Activated T-cell treated with anti-CD3 and anti-CD28 coated beads, Interleukin-2, amount 50 U/mL, for 72 hours (primary cell): ENCODE measurements around the gene MYD88. TPM values are rescaled to one million over a fixed set of nuclear protein-coding genes. Genes with fewer than 3 reads are reported as not detected.

Source experiments
- ATAC-seq, 2 donors: fragments of 150-1000 bp; cut with Tn5 transposase; replicated peaks in 1 of 2; 2 replicates each; pipeline ENCODE4 v1.10.0; 2021; ENCODE audit warnings: moderate library complexity in 2 of 2, mild to moderate bottlenecking in 1 of 2
- DNase-seq, 2 donors: peaks; one replicate each; pipeline ENCODE4 v3.0.0; 2021 to 2022; ENCODE audit warnings: mixed read lengths in 1 of 2
- H3K27ac Mint-ChIP-seq: one replicate; pipeline ENCODE4 v1.8.0; 2022; ENCODE audit warnings: mild to moderate bottlenecking, moderate library complexity, mixed read lengths
- H3K27me3 Mint-ChIP-seq: one replicate; pipeline ENCODE4 v1.8.0; 2022; ENCODE audit warnings: low read depth, mixed read lengths
- H3K36me3 Mint-ChIP-seq, 2 donors: one replicate each; pipeline ENCODE4 v1.8.0; 2022; ENCODE audit warnings: mixed read lengths in 2 of 2, mild to moderate bottlenecking in 1 of 2; ENCODE audit not compliant: insufficient read depth in 2 of 2
- H3K4me1 Mint-ChIP-seq: one replicate; pipeline ENCODE4 v1.8.0; 2022; ENCODE audit warnings: low read depth, mixed read lengths
- H3K4me3 Mint-ChIP-seq, 2 donors: one replicate each; pipeline ENCODE4 v1.8.0; 2022; ENCODE audit warnings: mild to moderate bottlenecking in 2 of 2, mixed read lengths in 2 of 2, moderate library complexity in 2 of 2
- H3K9me3 Mint-ChIP-seq, 2 donors: one replicate each; pipeline ENCODE4 v1.8.0; 2022; ENCODE audit warnings: mixed read lengths in 2 of 2
- total RNA-seq, 2 donors: library from RNA; stranded (reverse); gene quantifications; one replicate each; pipeline ENCODE4 v1.2.3, GENCODE V29; 2022

MYD88 gene
- total RNA-seq, 2 donors from 2014 or later: 27.3 to 38.2 TPM

DNA sequence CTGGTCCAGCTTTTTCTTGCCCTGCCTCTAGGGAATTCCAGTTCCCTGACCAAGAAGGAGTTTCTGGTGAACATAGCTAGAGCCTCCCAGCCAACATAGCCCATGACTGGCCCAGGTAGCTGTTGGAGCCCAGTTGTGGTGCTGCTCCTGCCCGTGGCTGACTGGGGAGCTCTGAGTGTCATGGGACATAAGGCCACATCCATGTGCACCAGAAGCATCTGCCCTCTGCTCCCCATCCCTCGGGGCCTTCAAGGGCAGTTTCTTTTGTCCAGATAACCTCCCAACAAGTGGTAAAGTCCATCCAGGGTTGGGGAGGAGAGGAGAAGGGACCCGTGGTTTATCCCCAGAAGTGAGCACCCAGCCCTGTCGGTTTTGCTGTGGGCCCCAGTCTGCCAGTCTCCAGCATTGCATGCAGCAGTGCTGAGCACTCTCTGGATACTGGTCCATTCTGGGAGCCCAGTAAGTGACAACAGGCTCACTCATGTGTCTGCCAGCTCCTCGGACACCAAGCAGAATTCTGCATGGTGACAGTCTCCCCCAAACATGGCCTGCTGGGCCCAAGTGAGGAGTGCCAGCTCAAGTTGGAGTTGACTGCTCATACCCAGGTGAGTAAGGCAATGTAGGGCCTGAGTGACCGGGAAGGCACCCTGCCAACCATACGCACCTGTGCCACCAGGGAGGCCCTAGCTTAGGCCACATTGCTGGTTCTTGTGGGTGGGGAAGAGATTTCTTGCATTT is 30.4 kb upstream of the MYD88 start:
- peaks cover 5 to 6% of the 10 kb centered on the region in 2 donors for H3K36me3 Mint-ChIP-seq
- no peaks in the 10 kb centered on the region for H3K27me3 Mint-ChIP-seq
- no peak overlapping the region for H3K27ac Mint-ChIP-seq
- DNase-seq (no peak), ATAC-seq (no peak)
- no peaks in the 10 kb centered on the region for H3K4me1 Mint-ChIP-seq
- H3K4me3 Mint-ChIP-seq: no peak overlapping the region
- peaks cover 6 to 9% of the 10 kb centered on the region in 2 donors for H3K9me3 Mint-ChIP-seq

DNA sequence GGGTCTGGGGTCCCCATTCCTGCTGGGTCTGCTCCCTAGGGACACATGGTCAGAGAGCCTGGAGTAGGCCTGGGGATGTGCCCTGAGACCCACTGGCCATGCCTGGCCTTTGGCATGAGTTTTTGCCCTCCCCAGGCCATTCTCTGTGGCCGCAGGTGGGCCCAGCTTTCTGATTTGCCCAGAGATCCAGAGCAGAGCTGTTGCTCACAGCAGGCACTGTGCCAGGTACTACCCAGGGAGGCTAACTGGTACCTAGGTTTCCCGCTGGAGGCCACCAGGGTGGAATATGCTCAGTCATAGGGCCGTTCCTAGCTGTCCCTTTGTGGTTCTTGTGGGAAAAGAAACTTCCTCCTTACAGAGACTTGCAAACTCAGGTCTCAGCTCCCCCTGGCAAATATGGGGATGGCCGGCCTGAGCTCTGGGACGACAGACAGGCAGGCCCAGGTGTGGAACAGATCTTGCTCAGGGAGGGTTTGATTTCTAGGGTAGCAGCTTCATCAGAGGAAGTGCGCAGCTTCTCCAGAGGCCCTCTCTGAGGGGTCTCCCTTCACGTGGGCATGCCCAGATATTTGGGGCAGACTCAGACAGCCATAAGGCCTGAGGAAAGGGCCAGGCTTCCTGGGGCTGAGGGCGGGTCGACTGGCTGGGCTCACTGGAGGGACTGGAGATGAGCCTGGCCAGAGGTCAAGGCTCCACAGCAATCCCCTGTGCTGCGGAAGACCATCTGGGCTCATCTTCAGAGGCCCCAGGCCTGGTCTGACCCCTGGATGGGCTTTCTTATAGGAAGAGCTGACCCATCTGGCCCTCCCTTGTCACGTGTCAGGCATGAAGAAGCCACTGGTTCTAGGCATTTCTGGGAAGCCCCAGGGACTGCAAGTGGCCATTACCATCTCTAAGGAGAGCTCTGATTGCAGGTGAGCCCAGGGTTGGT is 29.5 kb upstream of the MYD88 start:
- ATAC-seq (no peak), DNase-seq (no peak)
- Mint-ChIP-seq H3K9me3 (peaks cover 4 to 9% of the 10 kb centered on the region in 2 donors), H3K4me1 (no peaks in the 10 kb centered on the region), H3K36me3 (peaks cover 5 to 6% of the 10 kb centered on the region in 2 donors), H3K27me3 (no peaks in the 10 kb centered on the region), H3K4me3 (no peak overlapping the region), H3K27ac (no peak overlapping the region)

DNA sequence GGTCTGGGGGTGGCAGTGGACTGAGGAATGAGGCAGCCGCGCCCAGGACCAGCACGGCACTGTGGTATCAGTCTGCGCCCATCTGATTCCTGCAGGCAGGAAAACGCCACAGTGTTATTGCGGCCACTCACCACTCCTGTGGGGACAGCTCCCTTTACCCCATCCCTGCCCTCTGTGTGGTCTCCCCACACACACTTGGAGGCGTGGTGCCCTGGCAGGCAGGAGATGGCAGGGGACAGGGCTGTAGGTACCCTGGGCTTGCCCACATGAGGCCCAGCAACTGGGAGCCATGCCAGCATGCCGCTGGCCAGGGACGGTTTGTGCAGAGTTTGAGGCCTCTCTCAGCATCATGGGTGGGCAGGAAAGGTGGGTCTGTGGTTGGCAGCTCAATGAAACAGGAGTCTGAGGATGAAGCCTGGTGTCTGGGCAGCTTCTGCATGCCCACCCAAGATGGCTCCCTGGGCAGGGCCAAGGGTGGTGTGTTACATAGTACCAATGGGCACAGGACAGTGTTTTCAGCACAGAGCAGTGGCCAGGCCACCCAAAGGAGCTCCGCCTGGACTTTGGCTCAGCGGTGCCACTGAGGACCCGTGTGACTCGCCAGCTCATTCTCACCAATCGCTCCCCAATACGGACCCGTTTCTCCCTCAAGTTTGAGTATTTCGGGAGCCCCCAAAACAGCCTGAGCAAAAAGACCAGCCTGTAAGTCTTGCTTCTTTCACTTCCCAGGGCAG is 28.7 kb upstream of the MYD88 start:
- H3K27me3 Mint-ChIP-seq: no peaks in the 10 kb centered on the region
- ATAC-seq: no peak
- peaks cover 5 to 6% of the 10 kb centered on the region in 2 donors for H3K36me3 Mint-ChIP-seq
- H3K4me3 Mint-ChIP-seq: no peak overlapping the region
- peaks cover 4 to 7% of the 10 kb centered on the region in 2 donors for H3K9me3 Mint-ChIP-seq
- DNase-seq: no peak
- no peak overlapping the region for H3K27ac Mint-ChIP-seq
- H3K4me1 Mint-ChIP-seq: no peaks in the 10 kb centered on the region

DNA sequence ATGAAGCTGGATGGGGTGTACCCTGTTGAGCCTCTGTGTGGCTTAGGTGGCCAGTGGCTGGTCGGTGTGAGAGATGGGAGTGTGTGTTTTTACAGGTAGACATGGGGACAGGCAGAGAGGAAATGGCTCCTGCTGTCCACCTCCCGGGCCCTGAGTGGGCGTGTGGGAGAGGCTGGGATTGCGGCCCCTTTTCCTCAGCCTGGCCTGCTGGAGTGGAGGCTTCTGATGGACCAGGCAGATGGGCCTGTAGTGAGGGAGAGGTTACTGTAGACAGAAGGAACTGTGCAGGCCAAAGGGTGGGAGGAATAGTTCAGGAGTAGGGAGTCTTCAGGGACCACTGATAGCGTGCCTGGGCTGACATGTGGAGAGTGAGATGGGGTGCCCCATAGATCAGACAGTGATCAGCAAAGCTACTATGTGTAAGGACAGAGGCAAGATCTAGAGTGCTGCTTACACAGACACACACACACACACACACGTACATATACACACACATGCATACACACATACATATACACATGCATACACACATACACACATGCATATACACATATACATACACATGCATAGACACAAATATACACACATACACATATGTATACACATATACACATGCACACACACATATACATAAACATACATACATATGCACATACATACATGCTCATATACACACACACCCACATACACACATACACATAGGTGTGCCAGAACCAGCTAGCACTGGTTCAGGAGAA is 28.0 kb upstream of the MYD88 start:
- Mint-ChIP-seq H3K27ac (no peak overlapping the region), H3K36me3 (peaks cover 4 to 5% of the 10 kb centered on the region in 2 donors), H3K27me3 (no peaks in the 10 kb centered on the region), H3K9me3 (peaks cover 3 to 4% of the 10 kb centered on the region in 2 donors), H3K4me1 (no peaks in the 10 kb centered on the region), H3K4me3 (no peak overlapping the region)
- DNase-seq (no peak), ATAC-seq (no peak)

DNA sequence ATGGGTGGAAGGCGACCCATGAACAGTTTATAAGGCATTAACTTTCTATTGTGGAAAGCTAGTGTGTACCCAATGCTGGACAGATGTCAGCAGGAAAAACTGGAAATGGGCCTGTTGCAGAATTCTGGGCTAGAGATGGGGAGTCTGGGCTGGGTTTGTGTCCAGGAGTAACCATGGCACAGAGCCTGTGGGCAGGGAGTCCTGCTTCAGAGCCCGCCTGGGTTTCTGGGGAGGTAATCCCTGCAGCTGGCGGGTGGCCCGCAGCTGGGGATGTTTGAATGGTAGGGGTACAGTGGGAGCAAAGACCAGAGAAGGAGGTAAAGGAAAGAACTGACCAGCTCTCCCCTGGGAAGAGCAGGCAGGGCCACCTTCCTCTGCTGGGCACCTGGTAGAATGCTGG is 27.3 kb upstream of the MYD88 start:
- DNase-seq (no peak), ATAC-seq (no peak)
- Mint-ChIP-seq H3K36me3 (peaks cover 0 to 1% of the 10 kb centered on the region in 2 donors), H3K4me1 (no peaks in the 10 kb centered on the region), H3K4me3 (no peak overlapping the region), H3K27me3 (no peaks in the 10 kb centered on the region), H3K27ac (no peak overlapping the region), H3K9me3 (no peaks in the 10 kb centered on the region)

- Mint-ChIP-seq H3K27me3 (no peaks in the 10 kb centered on the region), H3K9me3 (no peaks in the 10 kb centered on the region), H3K4me1 (no peaks in the 10 kb centered on the region), H3K27ac (no peak overlapping the region), H3K4me3 (no peak overlapping the region), H3K36me3 (no peaks in the 10 kb centered on the region)
- ATAC-seq: no peak
- DNase-seq: no peak
Observed at GRCh38 chr3:38111696-38112377, 26.6 kb upstream of the MYD88 start.

- H3K4me3 Mint-ChIP-seq: no peak overlapping the region
- no peak for DNase-seq
- H3K9me3 Mint-ChIP-seq: no peaks in the 10 kb centered on the region
- no peaks in the 10 kb centered on the region for H3K4me1 Mint-ChIP-seq
- H3K36me3 Mint-ChIP-seq: no peaks in the 10 kb centered on the region
- H3K27me3 Mint-ChIP-seq: no peaks in the 10 kb centered on the region
- no peak overlapping the region for H3K27ac Mint-ChIP-seq
- no peak for ATAC-seq
Observed at GRCh38 chr3:38112378-38112761, 26.1 kb upstream of the MYD88 start.

DNA sequence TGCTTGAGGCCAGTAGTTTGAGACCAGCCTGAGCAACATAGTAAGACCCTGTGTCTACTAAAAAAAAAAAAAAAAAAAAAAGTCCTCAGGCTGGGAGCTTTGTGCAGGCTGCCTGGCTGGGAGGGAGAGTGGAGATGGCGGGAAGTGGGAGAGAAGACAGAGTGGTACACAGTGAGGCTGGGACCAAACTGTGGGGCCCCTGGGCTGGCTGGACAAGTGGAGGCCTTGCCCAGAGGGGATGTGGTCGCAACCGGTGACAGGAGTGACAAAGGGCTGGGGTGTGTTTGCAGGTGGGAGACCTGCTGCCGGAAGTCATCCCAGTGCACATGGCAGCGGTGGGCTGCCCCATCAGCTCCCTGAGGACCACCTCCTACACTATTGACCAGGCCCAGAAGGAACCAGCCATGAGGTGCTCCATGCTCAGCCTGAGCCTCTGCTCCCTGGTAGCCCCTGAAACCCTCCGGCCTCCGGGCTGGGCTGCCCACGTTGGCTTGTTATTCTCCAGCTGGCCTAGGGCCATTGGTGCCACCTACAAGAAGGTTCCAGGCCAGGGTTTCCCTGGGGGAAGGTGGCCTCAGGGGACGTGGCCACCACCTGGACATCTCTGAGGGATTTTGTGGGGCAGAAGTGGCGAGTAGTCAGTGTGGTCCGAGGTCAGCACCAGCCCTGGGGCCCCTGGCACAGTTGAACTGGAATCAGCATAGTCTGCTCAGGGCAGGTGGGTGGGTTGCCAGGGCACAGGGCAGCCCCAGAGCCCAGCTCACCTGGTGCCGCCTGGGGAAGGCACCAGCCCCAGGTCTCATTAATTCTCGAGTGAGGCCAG is 24.2 kb upstream of the MYD88 start:
- H3K36me3 Mint-ChIP-seq: no peaks in the 10 kb centered on the region
- no peak overlapping the region for H3K4me3 Mint-ChIP-seq
- peaks cover 6% of the 10 kb centered on the region for H3K4me1 Mint-ChIP-seq
- no peaks in the 10 kb centered on the region for H3K9me3 Mint-ChIP-seq
- no peak for ATAC-seq
- H3K27ac Mint-ChIP-seq: no peak overlapping the region
- no peak for DNase-seq
- no peaks in the 10 kb centered on the region for H3K27me3 Mint-ChIP-seq

- no peaks in the 10 kb centered on the region for H3K27me3 Mint-ChIP-seq
- H3K4me3 Mint-ChIP-seq: no peak overlapping the region
- no peaks in the 10 kb centered on the region for H3K36me3 Mint-ChIP-seq
- DNase-seq (no peak), ATAC-seq (no peak)
- H3K9me3 Mint-ChIP-seq: no peaks in the 10 kb centered on the region
- H3K4me1 Mint-ChIP-seq: peaks cover 6% of the 10 kb centered on the region
- no peak overlapping the region for H3K27ac Mint-ChIP-seq
Observed at GRCh38 chr3:38114875-38115644, 23.4 kb upstream of the MYD88 start.

DNA sequence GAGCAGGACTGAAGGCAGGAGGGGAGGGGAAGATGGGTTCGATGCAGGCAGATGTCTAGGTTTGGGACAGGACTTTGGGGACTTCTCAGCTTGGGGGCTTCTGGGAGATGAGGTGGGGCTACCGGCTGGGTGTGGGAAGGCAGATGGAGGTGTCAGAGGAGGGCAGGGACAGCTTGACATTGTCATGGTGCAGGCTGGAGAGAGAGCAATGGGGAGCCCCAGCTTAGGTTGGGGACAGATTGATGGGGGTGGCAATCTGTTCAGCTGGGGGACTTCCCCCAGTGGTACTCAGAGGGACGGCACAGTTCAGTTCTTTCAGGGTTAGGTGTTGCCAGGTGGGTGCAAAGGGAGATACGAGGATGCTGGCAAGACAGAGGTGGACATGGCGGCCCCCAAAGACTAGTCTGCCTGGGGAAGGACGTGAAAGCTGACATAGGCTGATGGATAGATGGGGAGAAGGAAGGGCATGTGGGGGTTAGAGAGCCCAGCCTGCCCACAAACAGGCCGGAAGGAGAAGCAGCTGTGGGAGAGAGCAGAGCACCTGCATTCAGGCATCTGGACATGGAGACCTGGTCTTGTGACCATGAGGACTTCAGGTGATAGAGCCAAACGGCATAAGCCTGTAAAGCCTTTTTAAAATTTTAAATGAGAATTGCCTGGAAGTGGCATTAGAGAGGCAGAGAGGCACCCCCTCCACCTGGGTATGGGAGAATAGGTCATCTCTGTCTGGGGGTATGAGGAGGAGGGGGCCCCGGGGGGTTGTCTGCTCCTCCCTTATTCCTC is 22.6 kb upstream of the MYD88 start:
- no peak for ATAC-seq
- H3K36me3 Mint-ChIP-seq: no peaks in the 10 kb centered on the region
- H3K4me1 Mint-ChIP-seq: peaks cover 6% of the 10 kb centered on the region
- H3K27ac Mint-ChIP-seq: no peak overlapping the region
- H3K4me3 Mint-ChIP-seq: no peak overlapping the region
- no peak for DNase-seq
- H3K27me3 Mint-ChIP-seq: no peaks in the 10 kb centered on the region
- no peaks in the 10 kb centered on the region for H3K9me3 Mint-ChIP-seq
